Thoracic aorta (tissue), 2 donors: ENCODE measurements around the gene MYBBP1A. TPM values are rescaled to one million over a fixed set of nuclear protein-coding genes. Genes with fewer than 3 reads are reported as not detected.
A peak's percentile ranks its signal among the peaks of the same experiment; 100 is the strongest.

Source experiments
- ATAC-seq: fragments of 150-250 bp; one replicate; pipeline ENCODE4 v1.8.0; 2017; ENCODE audit warnings: low read depth; ENCODE audit not compliant: insufficient number of reproducible peaks, low FRiP score
- DNase-seq: peaks from one replicate; pipeline ENCODE4 v3.0.0-alpha.2; 2020; ENCODE audit warnings: low spot score
- H3K27ac ChIP-seq, 2 donors: fragments of 200-600 bp; sonication (generic); 1 replicate in 1 of 2; 2 replicates in 1 of 2; pipeline ENCODE4 v1.5.1; 2016; ENCODE audit warnings: mild to moderate bottlenecking in 2 of 2, moderate library complexity in 2 of 2
- H3K27me3 ChIP-seq: fragments of 200-600 bp; sonication (generic); replicated peaks from 2 replicates; pipeline ENCODE4 v1.6.0; 2016; ENCODE audit warnings: mild to moderate bottlenecking; ENCODE audit not compliant: insufficient read depth
- H3K36me3 ChIP-seq: fragments of 200-600 bp; sonication (generic); one replicate; pipeline ENCODE4 v1.5.1; 2016
- H3K4me1 ChIP-seq, 2 donors: fragments of 200-600 bp; sonication (generic); 1 replicate in 1 of 2; 2 replicates in 1 of 2; pipeline versions ENCODE4 v1.5.1 to v1.6.0; 2016; ENCODE audit warnings: low read depth in 2 of 2, mild to moderate bottlenecking in 1 of 2; ENCODE audit not compliant: control insufficient read depth in 1 of 2
- H3K4me3 ChIP-seq: fragments of 200-600 bp; sonication (generic); 2 replicates; pipeline ENCODE4 v1.5.1; 2016; ENCODE audit warnings: mild to moderate bottlenecking
- H3K9me3 ChIP-seq: fragments of 200-600 bp; sonication (generic); 2 replicates; pipeline ENCODE4 v1.5.1; 2016
- total RNA-seq, 2 donors: library from RNA; depleted of rRNA; stranded (reverse); fragments of >200 nt; gene quantifications; one replicate each; pipeline versions ENCODE4 v1.1.0 to v1.2.3, GENCODE V29; 2016
- TF ChIP-seq, protein P1 (sequence below): fragments of 200-600 bp; sonication (generic); IDR thresholded peaks from one replicate; pipeline ENCODE4 v1.5.1; 2019; ENCODE audit warnings: antibody characterized with exemption

The MYBBP1A gene
- total RNA-seq, 2 donors from 2014 or later = 47.4 to 92.6 TPM

DNA sequence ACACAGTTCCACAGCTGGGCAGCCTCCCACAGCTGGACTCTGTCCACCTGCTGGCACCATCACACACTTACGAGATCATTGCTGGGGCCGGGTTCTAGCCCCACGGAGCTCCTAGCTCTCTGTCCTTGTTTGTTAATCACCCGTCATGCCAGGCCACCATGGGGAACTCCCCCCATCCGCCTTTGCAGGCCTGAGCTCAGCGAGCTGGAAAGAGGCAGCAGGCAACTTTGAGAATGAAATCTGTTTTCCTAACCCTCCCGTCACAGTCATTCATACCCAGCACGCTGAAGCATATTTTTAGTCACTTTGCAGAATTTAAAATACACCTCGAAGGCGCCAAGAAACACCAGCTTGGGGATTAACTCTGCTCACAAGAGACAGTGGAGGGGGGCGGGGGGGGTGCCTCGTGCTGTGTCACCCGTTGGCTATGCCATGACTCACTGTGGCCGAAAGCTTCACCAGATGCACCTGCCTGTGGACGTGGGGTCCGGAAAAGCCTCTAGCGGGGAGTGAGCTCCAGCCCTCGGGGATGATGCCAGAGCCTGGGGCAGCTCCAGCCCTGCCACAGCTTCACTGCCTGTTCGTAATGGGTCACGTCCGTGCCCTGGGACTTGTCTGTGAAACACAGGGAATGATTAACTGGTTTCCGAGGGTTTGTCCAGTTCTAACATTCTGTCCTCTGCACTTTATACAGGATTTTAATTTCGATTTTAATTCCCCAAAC, 57.9 kb downstream of the MYBBP1A start:
- Histone ChIP-seq H3K4me1 (peaks cover 23 to 35% of the 10 kb centered on the region in 2 donors), H3K9me3 (no peaks in the 10 kb centered on the region), H3K4me3 (peak overlapping the region; percentile 71), H3K36me3 (no peaks in the 10 kb centered on the region), H3K27ac (peak overlapping the region; percentile 85), H3K27me3 (no peaks in the 10 kb centered on the region)
- DNase-seq (peak; percentile 47), ATAC-seq (peak; percentile 59)
- TF ChIP-seq, protein P1, sequence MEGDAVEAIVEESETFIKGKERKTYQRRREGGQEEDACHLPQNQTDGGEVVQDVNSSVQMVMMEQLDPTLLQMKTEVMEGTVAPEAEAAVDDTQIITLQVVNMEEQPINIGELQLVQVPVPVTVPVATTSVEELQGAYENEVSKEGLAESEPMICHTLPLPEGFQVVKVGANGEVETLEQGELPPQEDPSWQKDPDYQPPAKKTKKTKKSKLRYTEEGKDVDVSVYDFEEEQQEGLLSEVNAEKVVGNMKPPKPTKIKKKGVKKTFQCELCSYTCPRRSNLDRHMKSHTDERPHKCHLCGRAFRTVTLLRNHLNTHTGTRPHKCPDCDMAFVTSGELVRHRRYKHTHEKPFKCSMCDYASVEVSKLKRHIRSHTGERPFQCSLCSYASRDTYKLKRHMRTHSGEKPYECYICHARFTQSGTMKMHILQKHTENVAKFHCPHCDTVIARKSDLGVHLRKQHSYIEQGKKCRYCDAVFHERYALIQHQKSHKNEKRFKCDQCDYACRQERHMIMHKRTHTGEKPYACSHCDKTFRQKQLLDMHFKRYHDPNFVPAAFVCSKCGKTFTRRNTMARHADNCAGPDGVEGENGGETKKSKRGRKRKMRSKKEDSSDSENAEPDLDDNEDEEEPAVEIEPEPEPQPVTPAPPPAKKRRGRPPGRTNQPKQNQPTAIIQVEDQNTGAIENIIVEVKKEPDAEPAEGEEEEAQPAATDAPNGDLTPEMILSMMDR = no peak

DNA sequence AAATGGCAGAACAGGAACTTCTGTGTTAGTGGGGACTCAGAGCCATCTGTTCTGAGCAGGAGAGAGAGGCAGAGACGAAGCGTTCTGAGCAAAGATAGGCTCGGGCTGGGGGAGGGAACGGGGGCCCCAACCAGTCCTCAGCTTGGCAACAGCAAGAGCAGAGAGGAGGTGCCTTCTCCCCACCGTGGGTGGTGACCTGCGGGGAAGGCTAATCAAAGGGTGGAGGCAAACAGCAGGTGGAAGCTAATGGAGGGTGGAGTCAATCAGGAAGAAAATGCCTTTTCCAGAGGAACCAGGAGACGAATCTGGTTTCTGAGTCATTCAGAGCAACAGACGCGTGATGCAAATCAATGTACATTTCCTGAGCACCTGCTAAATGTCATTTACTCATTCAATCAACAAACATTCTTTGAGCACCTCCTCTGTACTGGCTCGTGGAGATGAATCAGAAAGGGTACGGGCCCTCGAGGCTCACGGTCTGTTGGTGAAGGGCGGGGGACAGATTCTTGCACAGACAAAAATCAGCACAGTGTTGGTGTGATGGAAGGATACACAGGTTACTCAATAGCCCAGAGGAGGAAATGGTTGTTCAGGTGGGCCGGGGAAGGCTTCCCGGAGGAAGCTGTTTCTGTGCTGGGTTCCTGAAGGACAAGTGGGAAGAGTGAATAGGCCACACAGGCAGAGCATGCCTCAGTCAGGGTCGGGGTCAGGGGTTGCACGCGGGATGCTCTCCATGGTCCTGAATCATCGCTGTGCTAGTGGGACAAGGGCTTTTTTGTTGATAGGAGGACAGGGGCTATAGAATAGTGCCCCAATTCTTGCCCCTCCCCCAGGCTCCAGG, 62.2 kb downstream of the MYBBP1A start:
- Histone ChIP-seq H3K27ac (no peak overlapping the region), H3K9me3 (no peaks in the 10 kb centered on the region), H3K36me3 (no peaks in the 10 kb centered on the region), H3K4me3 (no peak overlapping the region), H3K4me1 (peaks cover 10 to 17% of the 10 kb centered on the region in 2 donors), H3K27me3 (no peaks in the 10 kb centered on the region)
- TF ChIP-seq, protein P1 = no peak
- ATAC-seq = no peak
- no peak for DNase-seq

DNA sequence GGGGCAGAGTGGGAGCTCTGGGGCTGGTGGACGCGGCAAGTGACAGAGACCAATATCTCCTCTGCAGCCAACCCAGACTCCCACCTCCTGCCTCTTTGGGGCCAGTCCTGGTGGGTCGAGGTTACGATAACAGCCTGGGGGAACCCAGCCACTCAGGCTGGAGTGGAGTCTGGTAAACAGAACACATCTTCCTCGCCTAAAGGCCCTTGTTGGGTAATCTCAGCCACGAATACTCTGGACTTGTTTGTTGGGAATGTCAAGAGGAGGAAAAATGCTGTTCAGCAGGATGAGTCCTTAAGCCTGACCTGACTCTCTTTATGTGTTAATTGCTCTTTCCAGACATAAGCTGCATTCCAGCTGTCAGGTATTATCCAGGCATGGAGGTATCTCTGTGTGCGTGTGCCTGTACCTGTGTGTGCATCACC, 64.5 kb downstream of the MYBBP1A start:
- DNase-seq = no peak
- Histone ChIP-seq H3K4me3 (no peak overlapping the region), H3K36me3 (no peaks in the 10 kb centered on the region), H3K27me3 (no peaks in the 10 kb centered on the region), H3K4me1 (peaks cover 0 to 5% of the 10 kb centered on the region in 2 donors), H3K9me3 (no peaks in the 10 kb centered on the region), H3K27ac (no peak overlapping the region)
- ATAC-seq = no peak
- TF ChIP-seq, protein P1 = no peak

DNA sequence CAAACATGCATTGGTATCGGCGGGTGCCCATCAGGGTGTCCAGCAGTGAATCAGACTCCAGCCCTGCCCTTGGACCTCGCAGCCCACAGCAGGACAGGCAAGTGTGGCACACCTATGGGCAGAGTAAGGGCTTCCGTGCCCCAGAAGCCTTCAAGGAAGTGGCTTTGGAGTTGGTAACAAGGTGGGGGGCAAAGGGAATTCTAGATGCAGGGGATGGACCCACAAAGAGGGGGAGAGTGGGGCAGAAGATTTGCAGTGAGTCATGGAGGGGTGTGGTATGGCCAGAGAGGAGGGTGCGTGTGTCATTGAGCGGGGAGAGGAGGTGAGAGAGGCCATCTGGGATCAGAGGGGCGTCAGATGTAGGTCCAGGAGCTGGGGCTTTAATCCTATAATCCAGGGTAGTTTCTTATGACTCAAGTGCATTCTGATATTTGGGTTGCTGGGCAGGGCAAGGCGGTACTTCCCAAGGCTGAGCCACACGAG, 65.0 kb downstream of the MYBBP1A start:
- Histone ChIP-seq H3K36me3 (no peaks in the 10 kb centered on the region), H3K27me3 (no peaks in the 10 kb centered on the region), H3K4me3 (no peak overlapping the region), H3K27ac (no peak overlapping the region), H3K9me3 (no peaks in the 10 kb centered on the region), H3K4me1 (peaks cover 0 to 5% of the 10 kb centered on the region in 2 donors)
- DNase-seq = no peak
- no peak for ATAC-seq
- TF ChIP-seq, protein P1 = no peak

DNA sequence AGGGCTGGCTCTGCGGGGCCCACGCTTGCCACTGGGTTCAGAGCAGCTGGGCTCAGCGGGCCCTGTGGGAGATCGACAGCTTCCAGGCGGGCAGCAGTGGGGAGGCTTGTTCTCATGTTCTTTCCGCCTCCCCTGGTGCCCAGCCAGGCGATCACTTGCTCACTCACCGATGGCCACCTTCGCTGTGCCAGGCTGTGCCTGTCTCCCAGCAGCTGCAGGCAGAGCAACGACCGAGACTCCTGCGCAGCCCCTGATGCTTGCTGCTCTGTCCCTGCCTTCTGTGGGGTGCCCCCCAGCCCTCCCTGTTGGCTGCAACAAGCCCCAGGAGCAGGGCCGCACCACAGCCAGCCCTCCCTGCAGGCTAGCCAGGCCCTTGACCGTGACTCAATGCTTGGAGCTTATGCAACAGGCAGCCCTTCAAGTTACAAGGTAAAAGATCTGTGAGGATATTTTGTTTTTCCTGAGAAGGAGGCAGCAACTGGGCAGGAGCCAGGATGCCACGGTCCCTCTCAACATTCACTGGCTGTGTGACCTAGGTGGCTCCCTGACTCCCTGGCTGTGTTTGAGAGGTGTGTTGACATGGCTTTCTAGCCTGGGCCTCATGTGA, 66.1 kb downstream of the MYBBP1A start:
- Histone ChIP-seq H3K4me1 (peaks cover 0 to 5% of the 10 kb centered on the region in 2 donors), H3K27ac (no peak overlapping the region), H3K36me3 (no peaks in the 10 kb centered on the region), H3K27me3 (no peaks in the 10 kb centered on the region), H3K4me3 (no peak overlapping the region), H3K9me3 (no peaks in the 10 kb centered on the region)
- ATAC-seq = no peak
- no peak for DNase-seq
- TF ChIP-seq, protein P1 = no peak
